Esophagus squamous epithelium (tissue), 4 donors: ENCODE measurements around the gene MBOAT7.

Experiments
- CTCF ChIP-seq, 6 experiments: fragments of 450-650 bp in 4 of 6; fragments of 200-600 bp in 2 of 6; sonication (generic) in 2 of 6; IDR thresholded peaks; one replicate each; pipeline ENCODE4 v1.5.1; 2016 to 2019; ENCODE audit warnings: antibody characterized with exemption in 6 of 6, mild to moderate bottlenecking in 4 of 6, moderate library complexity in 4 of 6
- POLR2A ChIP-seq, 4 donors: fragments of 450-650 bp; IDR thresholded peaks; one replicate each; pipeline ENCODE4 v1.6.1; 2017; ENCODE audit warnings: antibody characterized with exemption in 4 of 4, mild to moderate bottlenecking in 4 of 4, moderate library complexity in 3 of 4

- TF ChIP-seq CTCF (IDR thresholded peaks at IDR 0.05) (no peak), POLR2A (IDR thresholded peaks at IDR 0.05) (no peak)
These were observed 61.0 kb downstream of the MBOAT7 start for GRCh38 chr19:54128441-54128725.
